Lower leg skin (tissue), 4 donors: ENCODE measurements around the gene BBS1. TPM values are rescaled to one million over a fixed set of nuclear protein-coding genes. Genes with fewer than 3 reads are reported as not detected.
"Not testable (repeated sequence)": the region's sequence is repeated elsewhere in the genome, so short reads cannot be mapped to it uniquely, and the experiment has no call there.

ENCODE experiments used
- DNase-seq, 2 donors: peaks; one replicate each; pipeline ENCODE4 v3.0.0-alpha.2; 2019; ENCODE audit warnings: low spot score in 2 of 2
- H3K4me3 ChIP-seq: fragments of 200-600 bp; sonication (generic); 2 replicates; pipeline ENCODE4 v1.5.1; 2017; ENCODE audit warnings: mild to moderate bottlenecking, low read depth; ENCODE audit not compliant: poor library complexity, severe bottlenecking
- CTCF ChIP-seq, 3 donors: fragments of 450-650 bp; IDR thresholded peaks; one replicate each; pipeline ENCODE4 v1.5.1; 2016; ENCODE audit warnings: antibody characterized with exemption in 3 of 3, mild to moderate bottlenecking in 3 of 3, moderate library complexity in 2 of 3
- POLR2A ChIP-seq, 2 donors: fragments of 450-650 bp; IDR thresholded peaks; one replicate each; pipeline ENCODE4 v1.6.1; 2016 to 2017; ENCODE audit warnings: antibody characterized with exemption in 2 of 2, mild to moderate bottlenecking in 1 of 2, moderate library complexity in 1 of 2
- WGBS, 2 donors: methylation state at CpG; one replicate each; pipeline ENCODE4 v1.1.5; 2018; 5-methylcytosine and 5-hydroxymethylcytosine counted together
- intact Hi-C: fragments of 100-400 bp; cut with DNase I; formaldehyde crosslinking; loops from one replicate; pipeline ENCODE4 v1.15.0; 2023; ENCODE audit warnings: low total_unique reads
- total RNA-seq, 4 donors: library from RNA; depleted of rRNA; stranded (reverse); fragments of >200 nt; gene quantifications; one replicate each; pipeline ENCODE4 v1.1.0, GENCODE V29; 2016

BBS1 gene
- 10 to 100 TPM; 27.4 to 51.6 (median 37.1) TPM for total RNA-seq

DNA sequence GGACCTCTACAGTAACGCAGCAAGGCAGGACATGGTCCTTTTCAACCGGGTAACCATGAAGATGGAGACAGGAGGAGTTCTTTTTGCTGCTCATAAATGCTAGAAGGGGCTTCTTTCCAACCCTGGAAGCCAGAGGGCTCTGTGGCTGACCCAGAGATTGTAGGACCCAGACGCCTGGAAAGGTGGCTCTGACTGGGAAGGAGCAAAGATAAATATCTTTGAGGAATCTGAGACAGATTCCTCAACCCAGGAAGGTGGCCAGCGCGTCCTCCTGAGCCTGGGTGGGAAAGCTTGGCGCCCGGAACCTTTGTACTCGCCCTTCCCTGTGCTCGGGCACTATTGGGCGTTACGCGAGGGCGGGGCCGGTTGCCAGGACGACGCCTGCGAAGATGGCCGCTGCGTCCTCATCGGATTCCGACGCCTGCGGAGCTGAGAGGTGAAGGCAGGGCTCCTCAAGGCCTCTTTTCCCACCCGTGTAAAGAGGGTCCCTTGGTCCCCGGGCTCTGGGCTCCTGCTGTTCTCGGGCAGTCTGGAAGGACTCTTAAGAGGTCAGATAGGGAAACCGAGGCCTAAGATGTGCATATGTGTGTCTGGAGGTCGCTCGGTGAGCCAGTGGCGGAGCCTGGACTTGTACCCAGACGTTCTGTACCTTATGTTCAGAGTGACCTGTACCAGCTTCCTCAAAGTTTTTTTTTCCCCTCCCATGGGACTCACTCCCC, at the start of gene BBS1:
TSS of gene BBS1 (plus strand) at position 365 of the 719 bp plus-strand sequence. CDS start at position 390, 25 bp downstream.
- WGBS, 2 donors, result 2% methylated on average over 30 to 31 of the region's 31 CpGs
- DNase-seq, result peak; percentile 75 to 96
- intact Hi-C loops, result no loop called here
- no peak for TF ChIP-seq CTCF (IDR thresholded peaks at IDR 0.05)
- TF ChIP-seq POLR2A (IDR thresholded peaks at IDR 0.05), result no peak
- peak within 1 kb of the TSS; percentile 48 for H3K4me3 ChIP-seq

DNA sequence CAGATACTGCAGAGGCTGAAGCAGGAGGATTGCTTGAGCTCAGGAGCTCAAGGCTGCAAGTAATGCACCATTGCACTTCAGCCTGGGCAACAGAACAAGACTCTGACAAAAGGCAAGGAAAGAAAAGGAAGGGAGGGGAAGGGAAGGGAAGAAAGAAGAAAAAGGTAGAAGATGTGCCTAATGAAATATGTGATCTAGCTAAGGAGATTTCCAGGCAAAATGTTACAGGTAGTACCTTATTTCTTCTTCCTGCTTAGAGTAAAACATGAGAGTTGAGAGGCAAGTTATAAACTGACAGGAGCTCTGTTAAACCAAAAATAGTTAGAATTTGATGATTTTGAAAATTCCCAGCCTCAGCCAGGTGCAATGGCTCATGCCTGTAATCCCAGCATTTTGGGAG, 48.4 kb upstream of the BBS1 start:
- TF ChIP-seq POLR2A (IDR thresholded peaks at IDR 0.05) (no peak), CTCF (IDR thresholded peaks at IDR 0.05) (no peak)
- intact Hi-C loops, result no loop called here
- DNase-seq, result no peak
- no peak overlapping the region for H3K4me3 ChIP-seq

- DNase-seq, result no peak
- TF ChIP-seq CTCF (IDR thresholded peaks at IDR 0.05) (no peak), POLR2A (IDR thresholded peaks at IDR 0.05) (no peak)
- no peak overlapping the region for H3K4me3 ChIP-seq
- 91% methylated on average over 3 of the region's 3 CpGs for WGBS, 2 donors
- intact Hi-C loops, result no loop called here
Observed at GRCh38 chr11:66462911-66463310, 47.5 kb upstream of the BBS1 start.

DNA sequence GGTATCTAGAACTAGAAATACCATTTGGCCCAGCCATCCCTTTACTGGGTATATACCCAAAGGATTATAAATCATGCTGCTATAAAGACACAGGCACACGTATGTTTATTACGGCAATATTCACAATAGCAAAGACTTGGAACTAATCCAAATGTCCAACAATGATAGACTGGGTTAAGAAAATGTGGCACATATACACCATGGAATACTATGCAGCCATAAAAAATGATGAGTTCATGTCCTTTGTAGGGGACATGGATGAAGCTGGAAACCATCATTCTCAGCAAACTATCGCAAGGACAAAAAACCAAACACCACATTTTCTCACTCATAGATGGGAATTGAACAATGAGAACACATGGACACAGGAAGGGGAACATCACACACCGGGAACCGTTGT, 46.3 kb upstream of the BBS1 start:
- DNase-seq, intact Hi-C loops, H3K4me3 ChIP-seq: not testable (repeated sequence)
- 87 to 90% methylated on average over 5 of the region's 5 CpGs for WGBS, 2 donors

- TF ChIP-seq CTCF (IDR thresholded peaks at IDR 0.05), result no peak
- TF ChIP-seq POLR2A (IDR thresholded peaks at IDR 0.05), result no peak
- WGBS, 2 donors, result 89 to 92% methylated on average over 1 of the region's 1 CpG
- no peak overlapping the region for H3K4me3 ChIP-seq
- no peak for DNase-seq
- intact Hi-C loops, result no loop called here
Observed at GRCh38 chr11:66464916-66465315, 45.5 kb upstream of the BBS1 start.

DNA sequence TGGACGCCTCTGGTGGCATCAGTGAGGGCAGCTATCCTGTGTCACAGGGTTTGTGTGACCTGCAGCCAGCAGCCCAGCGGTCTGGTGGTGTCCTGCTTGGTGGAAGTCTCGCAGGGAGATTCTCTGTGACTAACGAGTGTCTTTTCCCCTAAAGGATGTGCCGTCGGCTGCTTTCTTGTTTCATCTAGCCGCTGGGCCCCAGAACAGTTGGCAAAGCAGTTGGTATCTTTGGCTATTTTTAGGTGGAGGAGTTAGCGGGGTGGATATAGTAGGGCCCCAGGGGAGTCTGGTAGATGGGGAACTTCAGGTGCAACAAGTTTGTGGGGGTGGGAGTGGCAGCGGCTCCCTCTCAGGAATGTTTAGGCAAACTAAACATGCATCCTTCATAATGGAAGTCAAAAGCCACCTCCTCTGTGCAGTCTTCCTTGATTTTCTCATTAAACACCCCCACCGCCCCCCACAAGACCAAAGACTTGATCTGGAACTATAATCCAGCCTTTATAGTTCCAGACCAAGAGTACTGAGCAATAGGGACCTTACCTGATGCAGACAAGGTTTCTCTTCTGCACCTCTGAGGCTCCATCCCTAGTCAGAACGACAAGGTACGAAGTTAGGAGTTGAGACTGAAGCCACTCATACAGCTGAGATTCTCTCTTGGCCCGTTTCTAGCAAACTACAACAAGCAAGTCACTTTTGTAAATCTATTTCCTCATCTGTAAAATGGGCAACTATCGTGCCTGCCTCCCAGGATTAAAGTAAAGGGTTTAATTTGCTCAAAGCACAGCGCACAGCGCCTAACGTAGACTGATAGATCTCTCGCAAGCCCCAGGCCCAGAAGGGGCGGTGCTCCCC, 44.8 kb upstream of the BBS1 start:
- intact Hi-C loops, result no loop called here
- no peak for DNase-seq
- 41 to 43% methylated on average over 18 to 19 of the region's 19 CpGs for WGBS, 2 donors
- H3K4me3 ChIP-seq, result no peak overlapping the region
- TF ChIP-seq POLR2A (IDR thresholded peaks at IDR 0.05), result no peak
- TF ChIP-seq CTCF (IDR thresholded peaks at IDR 0.05), result no peak
